CD1c-positive myeloid dendritic cell (primary cell): ENCODE data around the gene ANKRD11.
A peak's percentile ranks its signal among the peaks of the same experiment; 100 is the strongest.
"Not testable (repeated sequence)": the region's sequence is repeated elsewhere in the genome, so short reads cannot be mapped to it uniquely, and the experiment has no call there.

Source experiments
- DNase-seq: peaks from one replicate; pipeline ENCODE4 v3.0.0-alpha.2; 2016; ENCODE audit errors: extremely low spot score

The ANKRD11 gene

DNA sequence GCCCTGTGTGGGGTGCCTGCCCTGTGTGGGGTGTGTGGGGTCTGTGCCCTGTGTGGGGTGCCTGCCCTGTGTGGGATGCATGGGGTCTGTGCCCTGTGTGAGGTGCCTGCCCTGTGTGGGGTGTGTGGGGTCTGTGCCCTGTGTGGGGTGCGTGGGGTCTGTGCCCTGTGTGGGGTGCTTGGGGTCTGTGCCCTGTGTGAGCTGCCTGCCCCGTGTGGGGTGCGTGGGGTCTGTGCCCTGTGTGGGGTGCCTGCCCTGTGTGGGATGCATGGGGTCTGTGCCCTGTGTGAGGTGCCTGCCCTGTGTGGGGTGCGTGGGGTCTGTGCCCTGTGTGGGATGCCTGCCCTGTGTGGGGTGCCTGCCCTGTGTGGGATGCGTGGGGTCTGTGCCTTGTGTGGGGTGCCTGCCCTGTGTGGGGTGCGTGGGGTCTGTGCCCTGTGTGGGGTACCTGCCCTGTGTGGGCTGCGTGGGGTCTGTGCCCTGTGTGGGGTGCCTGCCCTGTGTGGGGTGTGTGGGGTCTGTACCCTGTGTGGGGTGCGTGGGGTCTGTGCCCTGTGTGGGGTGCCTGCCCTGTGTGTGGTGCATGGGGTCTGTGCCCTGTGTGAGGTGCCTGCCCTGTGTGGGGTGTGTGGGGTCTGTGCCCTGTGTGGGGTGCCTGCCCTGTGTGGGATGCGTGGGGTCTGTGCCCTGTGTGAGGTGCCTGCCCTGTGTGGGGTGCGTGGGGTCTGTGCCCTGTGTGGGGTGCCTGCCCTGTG lies 190.8 kb downstream of the ANKRD11 start:
- not testable (repeated sequence) for DNase-seq

DNA sequence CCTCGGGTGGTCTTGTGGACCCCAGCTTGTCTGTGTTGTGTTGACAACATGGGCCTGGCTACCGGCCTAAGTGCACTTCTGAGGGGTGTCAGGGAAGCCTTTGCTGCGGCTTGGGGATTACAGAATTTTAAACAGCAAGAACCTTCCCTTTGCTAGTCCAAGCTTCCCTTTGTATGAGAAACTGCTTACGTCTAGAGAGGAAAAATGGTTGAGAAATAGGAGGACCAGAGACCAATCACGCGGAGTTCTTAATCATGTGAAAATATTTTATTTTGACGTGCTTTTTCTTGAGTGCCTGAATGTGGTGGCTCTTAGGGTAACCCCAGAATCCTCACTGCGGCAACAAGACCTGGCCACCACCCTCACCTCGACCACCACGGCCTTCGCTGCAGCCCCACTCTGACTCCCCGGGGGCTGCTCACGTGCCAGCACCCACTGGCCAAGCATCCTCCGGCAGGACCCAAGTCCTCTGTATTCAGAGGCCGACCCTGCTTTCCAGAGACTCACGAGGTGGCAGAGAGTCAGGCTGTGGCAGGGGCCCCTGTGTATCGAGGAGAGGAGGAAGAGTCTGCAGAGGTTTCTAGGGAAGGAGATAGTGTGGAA lies 191.6 kb downstream of the ANKRD11 start:
- DNase-seq = no peak

DNA sequence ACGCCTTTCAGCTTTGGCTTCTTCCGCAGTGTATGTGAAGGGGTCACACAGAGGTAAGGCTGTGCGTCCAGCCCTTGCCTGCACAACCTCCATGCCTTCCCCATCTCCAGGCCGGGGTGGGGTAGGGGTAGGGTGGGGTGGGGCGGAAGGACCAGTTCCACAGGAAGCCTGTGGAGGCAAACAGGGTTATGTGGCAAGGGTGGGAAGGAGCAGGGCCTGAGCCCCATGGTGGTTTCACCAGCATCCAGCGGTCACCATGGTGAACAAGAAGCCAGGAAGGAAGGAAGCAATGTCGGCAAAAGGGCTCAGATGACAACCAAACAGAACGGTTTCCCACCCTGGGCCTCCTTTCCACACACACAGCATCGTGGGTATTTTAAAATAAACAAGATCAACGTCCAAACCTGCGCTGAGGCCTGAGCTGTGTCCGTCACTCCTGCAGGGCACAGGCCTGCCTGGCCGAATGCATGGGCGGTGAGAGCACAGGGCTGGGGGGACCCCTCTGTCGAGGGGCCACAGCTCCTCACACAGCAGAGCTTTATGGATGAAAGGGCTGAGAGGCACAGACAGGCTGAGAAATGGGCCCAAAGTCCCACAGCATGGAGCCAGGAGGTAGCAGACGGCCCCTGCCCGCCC lies 192.3 kb downstream of the ANKRD11 start:
- DNase-seq = no peak

DNA sequence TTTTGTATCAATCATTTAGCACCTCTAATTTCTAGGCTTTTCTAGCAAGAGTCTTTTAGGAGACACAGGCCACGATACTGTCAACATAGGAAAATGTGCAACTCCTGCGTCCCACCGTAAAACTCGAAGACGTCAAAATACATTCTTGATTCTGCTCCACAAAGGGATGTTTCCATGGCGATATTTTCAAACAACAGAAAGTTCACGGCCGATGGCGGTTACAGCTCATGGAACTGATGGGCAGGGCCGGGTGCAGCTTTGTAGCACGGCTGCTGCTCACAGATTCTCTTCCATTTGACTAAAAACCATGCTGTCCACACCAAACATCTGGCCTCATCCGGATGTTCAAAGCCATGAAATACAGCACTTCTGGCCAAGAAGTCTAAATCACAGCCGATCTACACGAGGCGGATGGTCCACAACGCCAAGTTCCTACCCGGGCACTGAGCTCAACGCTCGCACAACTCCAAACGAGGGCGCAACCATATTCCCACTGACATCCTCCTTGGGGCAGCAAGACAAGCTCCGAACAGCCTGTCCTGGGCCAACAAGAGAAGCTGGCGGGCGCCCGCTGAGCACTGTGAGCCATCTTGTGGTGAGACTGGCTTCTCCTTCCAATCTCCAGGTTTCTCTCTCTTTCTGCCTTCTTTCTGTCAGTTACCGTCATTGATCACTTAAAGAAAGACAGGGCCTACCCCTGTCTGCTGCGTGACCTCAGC lies 193.0 kb downstream of the ANKRD11 start:
- no peak for DNase-seq

DNA sequence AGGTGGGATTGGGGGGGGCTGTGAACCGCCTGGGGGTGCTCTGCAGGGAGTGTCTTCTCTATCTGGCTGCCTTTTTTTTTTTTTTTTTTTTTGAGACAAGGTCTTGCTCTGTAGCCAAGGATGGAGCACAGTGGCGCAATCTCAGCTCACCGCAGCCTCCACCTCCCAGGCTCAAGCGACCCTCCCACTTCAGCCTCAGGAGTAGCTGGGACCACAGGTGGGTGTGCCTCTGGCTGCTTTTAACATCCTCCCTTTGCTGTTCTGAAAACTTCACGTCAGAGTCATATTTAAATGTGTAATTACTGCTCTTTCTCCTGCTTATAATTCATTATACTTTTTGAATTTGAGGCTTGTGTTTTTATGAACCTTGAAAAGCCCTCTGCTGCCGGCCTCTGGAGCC lies 194.4 kb downstream of the ANKRD11 start:
- no peak for DNase-seq

DNA sequence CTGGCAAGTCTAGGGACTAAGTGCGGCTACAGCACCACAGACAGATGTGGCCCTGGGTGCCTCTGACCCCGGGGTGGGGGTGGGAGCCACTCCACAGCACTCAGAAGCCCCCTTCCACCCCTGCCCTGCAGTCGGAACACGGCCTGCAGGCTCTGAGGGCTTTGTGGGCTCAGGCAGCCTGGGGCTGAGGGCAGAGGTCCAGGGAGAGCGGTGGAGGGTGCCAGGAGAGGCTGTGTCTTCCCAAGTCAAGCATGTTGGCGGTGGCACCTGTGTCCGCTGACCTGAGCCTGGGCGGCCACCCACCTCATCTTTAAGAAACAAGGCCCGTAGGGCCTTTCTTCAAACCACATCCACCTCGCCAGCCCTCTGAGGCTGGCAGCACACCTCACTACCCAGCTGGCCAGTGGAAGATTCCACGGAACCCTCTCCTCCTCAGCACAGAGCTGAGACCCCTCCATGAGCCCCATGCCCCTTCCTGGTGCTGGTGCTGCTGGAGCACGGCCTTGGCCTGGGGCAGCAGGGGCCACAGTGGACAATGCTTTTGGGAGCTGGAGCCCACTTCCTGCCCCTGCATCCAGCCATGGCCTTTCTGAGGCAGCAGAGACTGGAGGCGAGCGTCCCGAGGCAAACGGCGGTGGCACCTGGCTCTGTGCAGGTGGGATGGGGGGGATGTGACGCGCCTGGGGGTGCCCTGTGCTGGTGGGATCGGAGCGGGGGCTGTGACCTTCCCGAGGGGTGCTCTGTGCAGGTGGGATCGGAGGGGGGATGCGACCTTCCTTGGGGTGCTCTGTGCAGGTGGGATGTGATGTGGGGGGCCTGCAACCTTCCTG lies 195.1 kb downstream of the ANKRD11 start:
- DNase-seq = no peak

DNA sequence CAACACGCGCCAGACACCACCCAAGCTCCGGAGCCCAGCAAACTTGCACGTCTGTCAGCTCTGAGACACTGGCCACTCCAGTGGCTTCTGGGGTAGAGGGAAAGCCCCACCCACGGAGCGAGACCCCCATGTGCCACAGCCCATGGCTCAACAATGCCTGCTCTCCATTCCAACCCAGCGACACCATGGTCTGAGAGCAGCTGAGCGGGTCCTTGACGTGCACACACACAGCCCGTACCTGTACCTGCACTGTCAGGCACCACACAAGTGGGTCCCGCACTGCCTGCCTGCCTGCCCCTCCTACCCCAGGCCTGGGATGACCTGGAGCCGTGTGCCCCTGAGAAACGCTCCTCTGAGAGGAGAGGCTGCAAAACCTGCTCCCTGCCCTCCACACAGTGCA lies 195.9 kb downstream of the ANKRD11 start:
- no peak for DNase-seq

DNA sequence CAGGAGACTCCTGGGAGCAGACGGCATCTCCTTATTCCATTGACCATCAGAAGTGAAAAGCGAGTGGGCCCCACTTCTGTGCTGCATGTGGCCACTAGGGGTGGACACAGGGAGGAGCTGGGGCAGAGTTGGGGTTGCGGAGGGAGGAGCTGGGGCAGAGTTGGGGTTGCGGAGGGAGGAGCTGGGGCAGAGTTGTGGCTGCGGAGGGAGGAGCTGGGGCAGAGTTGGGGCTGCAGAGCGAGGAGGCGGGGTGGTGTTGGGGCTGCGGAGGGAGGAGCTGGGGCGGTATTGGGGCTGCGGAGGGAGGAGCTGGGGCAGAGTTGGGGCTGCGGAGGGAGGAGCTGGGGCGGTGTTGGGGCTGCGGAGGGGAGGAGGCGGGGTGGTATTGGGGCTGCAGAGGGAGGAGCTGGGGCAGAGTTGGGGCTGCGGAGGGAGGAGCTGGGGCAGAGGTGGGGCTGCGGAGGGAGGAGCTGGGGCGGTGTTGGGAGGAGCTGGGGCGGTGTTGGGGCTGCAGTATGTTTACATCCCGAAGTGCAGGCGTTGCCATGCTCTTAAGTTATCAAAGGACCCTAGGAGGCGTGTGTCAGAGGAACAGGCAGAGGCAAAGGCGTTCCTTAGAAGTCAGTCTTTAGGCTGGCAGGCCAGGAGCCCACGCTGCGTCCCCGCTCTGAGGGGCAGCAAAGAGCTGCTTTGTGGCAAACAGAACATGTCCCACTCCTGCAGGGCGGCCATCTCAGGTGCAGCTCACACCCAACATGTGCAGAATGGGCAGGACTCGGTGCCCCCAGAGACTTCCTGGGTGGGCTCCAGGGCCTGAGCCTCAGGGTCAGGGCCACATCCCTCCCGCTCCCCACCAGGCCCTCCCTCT lies 196.9 kb downstream of the ANKRD11 start:
- no peak for DNase-seq

DNA sequence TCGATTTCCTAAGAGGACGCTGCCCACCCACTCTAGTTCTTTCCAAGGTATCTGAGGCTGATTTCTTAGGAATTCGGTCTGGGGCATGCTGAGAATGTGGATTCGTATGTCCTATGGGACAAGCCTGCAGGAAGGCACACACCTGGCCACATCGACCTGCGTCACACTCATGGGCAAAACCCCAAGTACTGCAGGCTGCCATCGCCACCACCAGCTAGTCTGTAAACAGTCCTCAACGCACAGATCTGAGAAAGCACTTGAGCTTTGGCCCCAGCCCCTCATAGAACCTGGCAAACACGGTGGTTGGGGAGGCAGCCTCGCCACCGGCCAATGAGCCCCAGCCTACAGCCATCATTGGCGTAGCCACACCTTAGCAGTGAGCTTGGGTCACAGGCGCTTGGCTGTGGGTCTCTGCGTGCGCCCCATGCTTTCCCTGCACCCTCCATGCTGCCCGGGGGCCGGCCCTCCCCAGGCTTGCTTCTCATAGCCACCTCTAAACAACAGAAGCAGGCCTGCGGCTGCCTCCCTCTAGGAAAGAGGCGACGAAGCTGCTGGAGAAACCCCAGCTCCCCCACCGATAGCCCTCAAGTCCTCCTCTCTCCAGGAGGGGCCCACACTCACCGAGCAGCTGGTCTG lies 197.8 kb downstream of the ANKRD11 start:
- no peak for DNase-seq

DNA sequence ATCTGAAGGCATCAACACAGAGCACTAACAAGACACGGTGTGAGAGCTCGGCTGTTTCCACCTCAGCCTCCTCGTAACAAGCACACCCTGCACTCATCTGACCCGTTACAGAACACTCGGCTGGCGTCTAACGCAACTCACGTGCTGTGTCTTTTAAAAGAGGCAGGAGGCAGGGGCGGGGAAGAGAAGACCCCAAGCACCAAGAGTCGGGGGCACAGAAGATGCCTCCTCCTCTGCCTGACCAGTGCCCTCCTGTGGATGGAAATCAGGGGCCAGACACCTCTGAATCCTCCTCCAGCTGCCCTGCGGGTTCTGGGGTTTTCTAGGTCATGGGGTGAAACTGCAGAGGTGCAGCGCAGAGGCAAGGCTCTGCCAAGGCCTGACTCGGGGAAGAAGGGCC lies 198.6 kb downstream of the ANKRD11 start:
- DNase-seq = no peak

DNA sequence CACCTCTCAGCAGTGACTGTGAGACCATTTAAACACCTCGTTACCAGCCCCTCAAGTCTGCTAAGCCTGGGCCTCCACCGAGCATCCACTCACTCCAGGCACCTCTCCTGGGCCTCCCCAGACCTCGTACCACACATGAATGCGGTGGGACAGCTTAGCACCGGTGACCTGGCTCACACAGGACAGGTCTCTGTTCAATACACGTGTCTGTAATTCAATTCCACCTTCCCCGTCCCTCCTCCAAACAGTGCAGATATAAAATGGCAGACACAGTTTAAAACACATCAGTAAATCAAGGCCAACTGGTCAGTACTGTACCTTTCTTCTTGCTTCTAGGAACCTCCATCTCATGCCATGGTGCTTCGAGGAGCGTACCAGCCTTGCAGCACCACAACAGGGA lies 199.0 kb downstream of the ANKRD11 start:
- DNase-seq = no peak

DNA sequence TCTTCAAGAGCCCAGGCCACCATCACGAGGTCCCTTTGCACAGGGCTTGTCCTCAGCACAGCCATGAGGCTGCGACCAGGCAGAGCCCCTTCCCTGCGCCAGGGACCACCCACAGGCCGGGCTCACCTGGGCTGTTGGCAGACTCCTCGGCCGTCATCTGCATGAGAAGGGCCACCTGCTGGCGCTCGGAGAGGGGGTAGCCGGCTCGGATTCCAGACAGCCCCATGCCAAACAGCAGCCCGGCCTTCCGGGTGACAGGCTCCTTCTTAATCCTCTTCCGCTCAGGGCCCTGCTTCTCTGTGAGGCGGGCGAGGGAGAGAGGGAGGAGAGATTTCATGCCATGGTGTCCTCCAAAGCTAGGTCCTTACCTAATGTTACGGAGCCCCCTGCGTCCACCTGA lies 199.5 kb downstream of the ANKRD11 start:
- DNase-seq = no peak

DNA sequence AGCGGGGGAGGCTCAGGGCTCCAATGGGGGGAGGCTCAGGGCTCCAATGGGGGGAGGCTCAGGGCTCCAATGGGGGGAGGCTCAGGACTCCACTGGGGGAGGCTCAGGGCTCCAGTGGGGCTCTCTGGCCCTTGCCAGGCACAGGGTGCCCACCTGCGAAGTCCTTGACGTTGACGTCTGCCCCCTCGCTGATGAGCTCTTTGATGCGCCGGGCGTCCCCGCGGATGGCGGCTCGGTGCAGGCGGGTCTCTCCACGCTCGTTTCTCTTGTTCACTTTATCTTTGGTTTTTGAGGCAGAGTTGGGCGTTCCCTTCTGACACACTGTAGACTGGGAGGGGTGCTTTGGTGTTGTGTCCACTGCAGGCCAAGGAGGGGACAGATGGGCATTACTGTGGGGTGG lies 199.9 kb downstream of the ANKRD11 start:
- DNase-seq = no peak

DNA sequence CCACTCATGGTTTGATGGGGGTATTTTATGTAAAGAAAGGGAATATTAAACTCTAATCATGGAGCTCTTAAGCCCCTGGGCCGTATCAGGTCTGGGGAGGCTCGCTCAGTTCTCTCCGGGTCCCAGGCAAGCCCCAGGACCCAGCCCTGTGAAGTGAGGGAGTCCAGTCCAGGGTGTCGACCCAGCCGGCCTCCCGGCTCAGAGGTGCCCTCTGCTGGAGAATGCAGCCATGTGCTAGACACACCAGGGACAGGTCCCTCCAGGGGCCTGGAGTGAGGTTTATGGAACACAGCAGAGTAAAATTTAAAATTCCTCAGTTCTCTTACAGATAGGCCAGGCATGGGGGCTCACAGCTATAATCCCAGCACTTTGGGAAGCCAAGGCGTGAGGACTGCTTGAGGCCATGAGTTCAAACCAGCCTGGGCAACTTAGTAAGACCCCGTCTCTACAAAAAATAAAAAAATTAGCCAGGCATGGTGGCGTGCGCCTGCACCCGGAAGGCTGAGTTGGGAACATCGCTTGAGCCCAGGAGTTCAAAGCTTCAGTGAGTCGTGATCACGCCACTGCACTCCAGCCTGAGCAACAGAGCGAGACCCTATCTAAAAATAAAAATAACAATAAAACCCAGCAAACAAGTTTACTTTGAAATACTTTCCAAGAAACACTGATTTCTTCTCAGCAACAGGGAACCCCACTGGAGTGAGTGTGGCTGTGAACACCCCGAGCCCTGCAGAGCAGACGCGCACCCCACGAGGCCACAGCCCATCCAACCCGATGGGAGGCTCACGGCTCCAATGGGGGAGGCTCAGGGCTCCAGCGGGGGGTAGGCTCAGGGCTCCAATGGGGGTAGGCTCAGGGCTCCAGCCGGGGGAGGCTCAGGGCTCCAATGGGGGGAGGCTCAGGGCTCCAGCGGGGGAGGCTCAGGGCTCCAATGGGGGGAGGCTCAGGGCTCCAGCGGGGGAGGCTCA lies 200.6 kb downstream of the ANKRD11 start:
- peak; percentile 68 for DNase-seq

DNA sequence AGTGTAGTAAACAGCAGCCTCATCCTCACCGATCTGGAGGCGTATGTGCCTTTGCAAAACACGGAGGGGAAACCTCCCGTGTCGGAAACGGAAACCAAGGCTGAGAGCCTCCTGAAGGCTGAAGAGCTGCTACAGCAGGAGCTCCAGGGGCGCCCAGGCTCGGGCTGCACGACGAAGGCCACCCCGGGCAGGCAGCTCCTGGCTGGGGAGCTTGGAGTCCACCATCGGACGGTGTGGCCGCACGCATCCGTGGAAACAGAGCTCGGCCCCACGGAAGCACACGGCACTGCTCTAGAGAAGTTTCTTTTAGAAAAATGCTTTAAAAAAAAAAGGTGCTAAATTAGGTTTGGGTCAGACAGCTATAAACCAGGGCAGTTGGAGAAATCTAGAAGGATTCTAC lies 201.4 kb downstream of the ANKRD11 start:
- no peak for DNase-seq

DNA sequence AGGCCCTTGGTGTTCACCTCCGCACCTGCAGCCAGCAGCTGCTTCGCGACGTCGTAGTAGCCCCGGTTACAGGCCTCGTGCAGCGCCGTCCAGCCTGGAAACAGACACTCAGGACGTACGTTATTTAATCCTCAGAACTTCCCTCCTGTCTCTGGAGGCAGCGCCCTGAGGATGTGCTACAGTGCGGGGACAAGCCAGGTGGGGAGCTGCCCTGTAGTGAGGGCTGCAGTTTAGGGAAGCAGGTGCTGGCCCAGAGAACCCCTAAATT lies 201.8 kb downstream of the ANKRD11 start:
- no peak for DNase-seq

DNA sequence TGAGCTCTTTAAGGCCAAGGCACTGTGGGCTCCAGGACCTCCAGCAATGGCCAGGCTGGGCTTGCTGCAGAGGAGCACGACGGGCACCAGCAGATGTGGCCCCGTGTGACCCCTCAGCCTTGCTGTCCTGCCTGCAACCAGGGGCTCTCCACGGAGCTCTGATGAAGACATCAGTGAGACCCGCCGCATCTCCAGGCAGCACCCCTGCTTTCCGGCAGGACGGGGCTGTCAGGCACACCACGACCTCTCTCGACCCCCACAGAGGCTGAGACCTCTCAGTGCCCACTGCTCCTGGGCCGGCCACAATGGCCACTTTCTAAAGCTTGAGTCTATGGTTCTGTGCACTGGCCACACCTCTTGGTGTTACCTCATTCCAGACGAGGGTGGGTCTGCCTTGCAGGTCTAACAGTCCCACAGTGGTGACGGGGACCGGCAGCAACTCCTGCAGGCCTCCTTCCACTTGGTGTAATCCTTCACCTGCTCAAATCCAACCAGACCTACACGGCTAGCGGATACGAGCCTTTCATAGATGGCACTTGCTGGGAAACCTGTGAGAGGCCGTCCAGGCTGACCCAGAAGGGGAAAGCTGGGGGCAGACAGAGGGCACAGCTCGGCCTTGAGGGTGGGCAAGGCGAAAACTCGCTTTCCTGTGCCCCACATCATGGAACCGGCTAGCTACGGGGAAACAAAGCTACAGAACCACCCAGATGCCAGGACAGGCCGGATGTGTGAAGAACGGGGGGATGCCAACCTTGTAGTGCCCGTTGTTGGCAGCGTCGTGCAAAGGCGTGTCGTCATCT lies 202.4 kb downstream of the ANKRD11 start:
- DNase-seq = no peak

DNA sequence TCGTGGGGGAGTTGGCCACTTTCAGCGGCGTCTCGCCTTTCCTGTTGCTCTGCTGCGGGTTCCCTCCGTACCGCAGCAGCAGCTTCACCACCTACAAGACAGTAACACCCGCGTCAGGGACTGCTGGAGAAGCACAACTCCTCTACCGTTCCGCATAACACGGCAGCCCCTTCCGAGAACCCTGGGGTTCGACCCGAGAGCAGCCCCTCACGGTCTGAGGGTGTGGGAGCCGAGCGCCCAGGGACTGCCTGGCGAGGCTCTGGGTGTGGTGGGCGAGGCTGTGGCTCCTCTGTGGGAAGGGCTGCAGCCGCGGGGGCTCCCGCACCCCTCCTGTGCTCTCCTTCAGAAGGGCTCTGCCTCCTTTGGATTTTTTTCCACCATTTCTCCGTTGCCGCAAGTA lies 204.3 kb downstream of the ANKRD11 start:
- no peak for DNase-seq

DNA sequence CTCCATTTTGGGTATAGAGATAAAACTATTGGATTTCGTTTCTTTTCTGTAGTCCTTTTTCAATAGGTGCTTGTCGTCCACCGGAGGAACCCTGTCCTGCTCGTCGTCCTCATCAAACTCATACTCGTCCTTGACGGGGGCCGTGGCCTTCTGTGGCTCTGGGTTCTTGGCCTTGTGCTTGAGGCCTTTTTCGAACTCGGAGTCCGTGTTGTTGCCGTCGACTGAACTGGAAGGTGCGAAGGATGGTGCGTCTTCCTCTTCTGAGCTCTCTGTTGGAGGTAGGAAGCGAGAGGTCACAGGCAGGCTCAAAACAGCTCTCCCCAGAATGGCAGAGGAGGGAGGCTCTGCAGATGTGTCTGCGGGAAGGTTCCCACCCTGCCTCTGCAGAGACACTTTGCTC lies 205.0 kb downstream of the ANKRD11 start:
- DNase-seq = no peak
